GM21515 (cell line): ENCODE results near the gene ASTN2.

Experiments used
- ATAC-seq: cut with Tn5 transposase; IDR thresholded peaks from one replicate; pipeline ENCODE4 v1.9.1; 2021; ENCODE audit not compliant: unreplicated experiment

The ASTN2 gene

DNA sequence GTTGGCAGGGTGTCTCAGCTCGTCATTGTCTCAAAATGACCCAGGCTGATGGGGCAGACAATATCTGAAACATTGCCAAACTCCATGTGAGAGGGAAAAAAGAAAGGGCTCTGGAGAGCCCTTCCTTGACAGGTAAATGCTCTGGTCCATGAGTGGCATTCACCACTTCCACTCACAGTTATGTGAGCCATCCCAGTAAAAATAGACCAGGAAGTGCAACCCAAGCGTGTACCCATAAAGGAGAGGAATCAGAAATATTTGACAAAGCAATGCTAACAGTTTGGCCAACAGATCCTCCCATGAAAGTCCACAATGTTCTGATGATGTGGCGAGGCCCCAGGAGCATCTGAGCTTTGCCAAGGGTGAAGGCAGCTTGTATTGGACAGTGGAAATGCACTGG, 49.4 kb downstream of the ASTN2 start:
- no peak for ATAC-seq

DNA sequence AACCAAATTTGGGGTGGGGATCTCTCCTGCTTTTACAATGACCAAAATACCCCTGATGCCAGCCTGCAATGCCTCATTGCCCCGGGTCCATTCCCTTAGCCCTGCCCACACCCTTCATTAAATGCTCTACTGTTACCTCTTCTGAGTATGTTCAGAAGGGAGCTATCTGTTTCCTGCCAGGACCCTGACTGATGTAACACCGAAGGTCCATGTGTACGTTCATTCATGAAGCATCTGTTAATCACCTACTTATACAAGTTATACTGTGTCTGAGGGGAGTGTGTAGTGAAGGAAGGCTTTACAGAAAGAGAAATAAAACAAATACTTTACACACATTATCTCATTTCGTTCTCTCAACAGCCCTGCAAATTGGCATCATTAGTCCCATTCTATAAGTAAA, 51.9 kb downstream of the ASTN2 start:
- no peak for ATAC-seq

DNA sequence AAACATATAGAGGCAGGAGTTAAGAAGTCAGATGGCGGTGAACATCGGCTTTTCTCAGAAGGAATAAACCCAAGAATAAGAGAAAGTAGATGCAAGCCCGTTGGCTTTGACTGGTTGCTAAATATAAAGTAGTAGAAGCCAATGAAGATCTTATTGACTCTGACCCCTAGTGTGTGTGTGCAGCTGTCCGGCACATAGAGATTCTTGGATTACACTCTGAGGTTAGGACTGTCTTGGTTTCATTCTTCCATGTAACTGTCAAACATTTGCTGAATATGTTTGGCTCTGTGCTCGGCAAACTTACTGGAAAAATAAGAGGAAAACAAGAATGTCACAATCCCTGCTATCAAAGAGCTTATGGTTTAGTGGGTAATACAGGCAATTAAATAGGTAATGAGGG, 54.9 kb downstream of the ASTN2 start:
- ATAC-seq = no peak

DNA sequence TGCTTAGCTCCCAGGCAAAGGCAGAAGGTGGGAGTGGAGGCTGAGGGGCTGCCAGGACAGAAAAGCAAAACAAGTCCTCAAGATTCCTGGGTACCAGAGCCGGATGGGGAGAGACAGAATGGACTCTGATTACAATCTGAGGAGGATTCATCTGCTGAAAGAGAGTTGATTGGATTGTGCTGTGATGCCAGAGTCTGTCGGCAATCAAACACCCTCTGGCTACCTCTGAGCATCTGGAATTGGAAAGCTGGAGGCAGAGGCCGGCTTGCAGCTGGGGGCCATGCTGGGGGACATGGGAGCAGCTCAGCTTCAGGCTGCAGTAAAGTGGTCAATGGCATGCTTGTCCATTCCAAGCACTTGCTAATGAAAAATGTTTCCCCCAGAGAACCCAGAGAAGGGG, 59.3 kb downstream of the ASTN2 start:
- no peak for ATAC-seq

DNA sequence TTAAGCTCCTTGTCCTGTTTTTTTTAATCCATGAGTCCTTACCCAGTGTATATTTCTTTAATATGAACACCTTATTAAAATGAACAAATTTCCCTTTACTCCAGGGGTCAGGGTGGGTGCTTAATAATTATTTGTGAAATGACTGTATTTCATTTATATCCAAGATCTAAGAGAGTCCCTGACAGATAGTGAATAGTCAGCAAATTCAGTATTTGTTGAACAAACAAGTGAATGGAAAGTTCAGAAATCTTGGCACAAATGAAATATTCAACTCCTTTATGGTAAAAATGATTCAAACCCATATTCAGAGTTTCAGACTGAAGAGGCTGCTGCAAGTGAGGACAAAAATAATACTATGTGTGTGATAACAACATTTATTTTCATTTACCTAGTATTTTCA, 59.9 kb downstream of the ASTN2 start:
- no peak for ATAC-seq

DNA sequence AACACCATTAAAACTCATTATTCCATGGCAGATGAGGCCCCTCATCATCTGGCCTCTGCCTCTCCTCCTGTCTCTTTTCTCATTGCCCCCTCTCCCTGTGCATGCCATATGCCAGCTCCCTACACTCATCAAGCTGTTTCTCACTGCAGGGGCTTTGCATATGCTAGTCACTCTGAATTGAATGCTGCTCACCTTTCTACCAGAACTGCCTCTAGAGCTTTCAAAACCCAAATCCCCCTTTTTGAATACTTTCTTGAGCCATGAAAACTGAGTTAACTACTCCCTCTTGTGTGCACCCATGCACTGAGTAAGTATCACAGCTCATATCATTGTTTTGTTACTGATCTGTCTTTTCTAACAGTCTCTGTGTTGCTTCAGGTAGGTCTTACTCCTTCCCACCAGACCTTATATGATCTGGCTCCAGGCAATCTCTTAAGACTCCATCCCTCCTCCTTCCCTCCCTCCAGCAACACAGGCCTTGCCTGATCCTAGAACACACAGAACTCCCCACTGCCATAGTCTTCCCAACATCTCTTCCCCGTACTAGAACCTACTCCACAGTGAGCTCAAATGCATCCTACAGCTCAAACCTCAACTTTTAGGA, 60.5 kb downstream of the ASTN2 start:
- ATAC-seq = no peak

DNA sequence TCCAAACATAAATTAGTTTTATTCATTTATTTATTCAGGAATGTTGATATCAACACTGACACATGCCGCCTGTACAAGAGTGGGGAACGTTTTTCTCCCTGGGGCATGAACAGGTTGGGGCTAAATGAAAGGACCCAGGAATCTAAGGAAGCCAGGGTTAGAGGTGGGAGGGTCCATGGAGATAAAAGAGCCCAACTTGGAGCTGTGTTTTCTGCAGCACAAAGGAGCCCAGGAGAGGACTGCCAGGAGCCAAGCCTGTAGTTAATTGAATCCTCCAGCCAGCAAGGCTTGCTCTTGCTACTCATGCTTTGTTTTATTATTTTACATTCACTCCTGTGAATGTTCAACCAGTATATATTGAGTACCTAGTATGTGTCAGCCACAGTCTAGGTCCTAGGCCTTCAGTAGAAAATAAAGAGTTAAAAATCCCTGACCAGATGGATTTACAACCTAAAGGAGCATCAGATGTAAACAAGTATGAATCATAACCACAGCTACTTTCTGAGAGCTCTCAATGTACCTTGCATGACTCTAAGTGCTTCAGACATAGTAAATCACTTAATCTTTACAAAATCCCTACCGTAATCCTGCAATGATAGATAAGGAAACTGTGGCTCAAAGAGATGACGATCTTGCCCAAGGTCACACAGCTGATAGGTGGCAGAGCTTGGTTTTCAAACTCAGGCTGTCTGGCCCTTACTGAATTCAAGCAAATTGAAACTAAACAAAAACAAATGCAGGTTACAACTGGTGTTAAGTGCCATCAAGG, 69.8 kb downstream of the ASTN2 start:
- ATAC-seq = no peak

DNA sequence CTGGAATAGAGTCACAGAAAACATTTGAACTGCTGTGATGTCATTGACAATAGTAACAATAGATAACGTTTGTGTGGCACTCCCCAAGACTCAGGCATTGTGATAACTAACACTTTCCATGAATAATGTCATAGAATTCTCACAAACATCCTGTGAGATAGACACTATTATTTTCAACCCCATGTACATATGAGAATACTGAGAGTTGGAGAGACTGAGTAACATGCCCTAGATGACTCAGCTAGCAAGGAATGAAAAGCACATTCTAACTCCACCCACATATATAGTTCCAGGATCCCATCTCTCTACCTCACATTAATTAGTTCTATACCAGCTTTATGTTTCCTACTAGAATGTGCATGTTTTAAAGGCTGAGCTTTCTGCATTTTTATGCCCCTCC, 71.4 kb downstream of the ASTN2 start:
- ATAC-seq = no peak

DNA sequence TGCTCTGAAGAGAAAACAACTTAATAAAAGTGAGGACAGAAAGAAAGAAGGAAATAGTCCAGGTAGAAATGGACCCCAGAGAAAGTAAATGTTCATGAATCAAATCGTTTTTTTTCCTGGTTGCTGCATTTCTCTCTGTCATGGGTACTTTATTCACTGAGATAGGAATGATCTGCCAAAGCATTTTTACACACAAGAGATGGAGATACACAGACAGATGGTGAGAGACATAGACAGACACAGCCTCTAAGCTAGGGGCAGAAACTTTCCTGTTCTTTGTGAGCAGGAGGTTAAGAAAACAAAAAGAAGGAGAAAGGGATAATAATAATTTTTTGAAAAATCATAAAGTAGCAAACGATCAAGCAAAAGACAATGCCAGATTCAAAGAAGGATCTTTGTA, 73.7 kb downstream of the ASTN2 start:
- no peak for ATAC-seq

DNA sequence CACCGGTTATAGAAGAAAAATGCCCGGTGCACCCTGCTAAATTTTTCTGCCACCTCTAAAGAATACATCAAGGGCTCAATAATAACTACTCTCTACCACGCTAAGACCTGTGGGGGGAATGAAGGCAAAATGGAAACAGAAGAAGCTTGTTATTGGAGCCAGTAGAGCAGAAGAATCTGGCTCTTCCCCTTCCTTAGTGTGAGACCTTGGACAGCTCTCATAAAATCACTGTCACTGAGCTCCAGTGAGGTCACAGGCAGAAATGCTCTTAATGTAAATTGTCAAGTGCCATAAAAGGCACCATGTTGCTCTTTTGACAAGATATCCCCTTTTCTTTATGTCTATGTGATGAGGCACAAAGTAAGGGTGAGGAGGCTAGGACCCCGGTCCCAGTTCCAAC, 74.4 kb downstream of the ASTN2 start:
- ATAC-seq = no peak

DNA sequence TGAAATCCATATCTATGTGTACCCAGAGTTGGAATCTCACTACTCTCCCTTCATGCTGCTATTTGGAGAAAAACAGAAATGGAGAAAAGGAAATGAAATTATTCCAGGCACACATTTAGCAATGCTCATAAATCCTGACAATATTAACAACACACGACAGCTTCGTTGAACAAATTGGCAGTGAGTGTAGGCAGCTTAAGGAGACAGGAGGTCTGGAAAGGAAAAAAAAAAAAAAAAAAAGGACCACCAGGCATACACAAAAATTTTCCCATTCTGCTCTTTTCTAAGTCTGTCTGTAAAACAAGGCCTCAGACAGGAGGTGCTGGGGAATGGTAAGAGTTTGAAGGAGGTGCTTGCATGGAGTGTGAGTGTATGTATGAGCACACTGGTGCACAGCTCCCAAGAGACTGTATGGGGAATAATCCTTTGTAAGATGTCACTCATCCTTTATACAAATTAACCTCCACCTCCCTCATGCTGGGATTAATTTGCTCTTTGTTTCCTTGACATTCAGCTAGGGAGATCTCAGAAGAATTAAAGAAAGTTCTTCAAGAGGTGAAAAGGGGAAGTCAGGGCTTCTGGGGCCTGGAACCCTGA, 78.9 kb downstream of the ASTN2 start:
- no peak for ATAC-seq

DNA sequence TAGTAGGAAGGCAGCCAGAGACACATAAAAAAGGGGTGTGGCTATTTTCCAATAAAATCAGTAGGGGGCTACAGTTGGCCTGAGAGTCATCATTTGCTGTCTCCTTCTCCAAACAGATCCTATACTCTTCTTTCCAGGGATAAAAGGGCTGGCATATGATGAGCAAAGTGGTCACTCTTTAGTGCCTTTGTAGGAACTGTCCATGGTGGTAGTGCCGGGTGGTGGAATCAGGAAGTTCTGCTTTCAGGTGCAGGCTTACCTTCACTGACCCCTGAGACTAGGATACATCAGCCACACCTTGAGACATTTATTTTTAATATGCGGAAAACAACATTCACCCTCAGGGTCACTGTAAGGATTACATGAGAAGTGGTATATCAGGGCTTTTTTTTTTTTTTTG, 80.8 kb downstream of the ASTN2 start:
- no peak for ATAC-seq

DNA sequence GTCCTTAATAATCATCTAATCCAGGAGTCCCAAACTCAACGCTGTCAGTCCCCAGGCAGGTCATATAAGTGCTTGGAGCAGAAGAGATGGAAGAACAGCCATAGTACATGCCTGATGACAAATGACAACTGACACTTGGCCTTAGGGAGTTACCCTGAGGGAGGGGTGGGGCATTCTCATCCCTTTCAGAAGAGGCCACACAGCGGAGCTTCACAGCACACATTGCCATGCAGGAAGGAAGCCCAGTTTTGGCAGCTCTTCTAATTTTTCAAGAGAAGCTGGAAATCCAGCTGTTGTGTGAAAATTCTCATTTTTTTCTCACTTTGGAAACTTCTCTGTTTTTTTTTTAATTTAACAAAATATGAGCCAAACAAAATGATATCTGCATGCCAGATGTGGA, 89.0 kb downstream of the ASTN2 start:
- ATAC-seq = no peak

DNA sequence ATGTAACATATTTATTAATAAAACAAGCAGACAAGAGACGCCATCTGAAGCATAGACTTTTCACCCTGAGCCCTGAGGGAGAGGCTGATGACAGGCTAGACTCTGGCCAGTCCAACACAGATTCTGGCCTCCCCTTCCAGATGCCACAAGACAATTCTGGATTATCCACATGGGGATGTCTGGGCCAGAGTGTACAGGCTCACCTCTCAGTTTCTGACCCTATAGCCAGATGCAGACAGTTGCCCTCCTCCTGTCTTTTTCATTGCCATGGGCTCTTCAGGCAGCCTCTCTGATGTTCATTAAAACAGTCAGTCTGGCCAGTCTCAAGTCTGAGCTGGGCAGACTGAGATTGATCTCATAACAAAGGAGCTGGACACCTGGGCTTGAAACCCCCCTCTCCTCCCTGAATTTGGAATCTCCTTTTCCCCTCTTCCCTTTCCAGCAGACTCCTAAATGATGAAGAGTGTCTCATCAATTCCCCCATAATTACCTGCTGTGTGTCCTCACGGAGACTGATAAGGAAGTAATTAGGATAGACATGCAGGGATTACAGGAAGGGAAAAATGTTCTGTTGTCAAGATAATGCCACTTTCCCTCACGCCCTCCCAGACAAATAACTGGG, 89.6 kb downstream of the ASTN2 start:
- ATAC-seq = no peak

DNA sequence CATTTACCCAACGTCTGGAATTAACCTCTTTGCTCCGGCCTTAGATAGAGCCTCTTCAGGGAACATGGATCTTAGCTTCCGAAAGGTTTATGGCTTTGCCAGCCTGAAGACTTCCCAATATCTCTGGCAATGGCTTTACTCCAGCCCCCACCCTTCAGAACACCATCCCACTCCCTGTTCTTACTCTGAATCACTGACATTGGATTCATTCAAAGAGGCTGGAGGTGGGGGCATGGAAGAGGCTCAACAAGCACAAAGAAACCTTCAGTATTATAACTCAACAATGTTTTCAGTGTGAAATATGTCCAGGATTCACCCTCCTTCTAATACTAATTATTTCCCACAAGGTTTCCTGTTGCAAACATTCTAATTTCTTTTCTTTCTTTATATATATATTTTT, 91.5 kb downstream of the ASTN2 start:
- ATAC-seq = no peak

DNA sequence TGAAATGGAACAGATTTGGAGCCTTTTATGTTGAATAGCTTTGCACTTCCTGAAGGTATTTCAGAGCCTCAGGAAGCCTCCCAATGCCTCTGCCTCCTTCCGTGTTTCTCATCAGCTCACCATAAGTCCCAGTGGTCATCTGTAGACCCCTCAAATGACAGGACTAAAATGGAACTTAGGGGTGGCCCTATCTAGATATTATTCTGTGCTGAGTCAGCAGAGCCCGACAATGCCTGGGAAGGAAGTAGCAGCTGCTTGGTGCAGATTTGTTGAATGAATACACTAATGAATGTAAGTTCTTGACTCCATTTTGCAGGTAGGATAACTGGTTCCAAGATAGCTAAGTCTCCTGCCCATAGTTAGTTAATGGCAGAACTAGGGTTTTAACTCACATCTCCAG, 97.7 kb downstream of the ASTN2 start:
- no peak for ATAC-seq

DNA sequence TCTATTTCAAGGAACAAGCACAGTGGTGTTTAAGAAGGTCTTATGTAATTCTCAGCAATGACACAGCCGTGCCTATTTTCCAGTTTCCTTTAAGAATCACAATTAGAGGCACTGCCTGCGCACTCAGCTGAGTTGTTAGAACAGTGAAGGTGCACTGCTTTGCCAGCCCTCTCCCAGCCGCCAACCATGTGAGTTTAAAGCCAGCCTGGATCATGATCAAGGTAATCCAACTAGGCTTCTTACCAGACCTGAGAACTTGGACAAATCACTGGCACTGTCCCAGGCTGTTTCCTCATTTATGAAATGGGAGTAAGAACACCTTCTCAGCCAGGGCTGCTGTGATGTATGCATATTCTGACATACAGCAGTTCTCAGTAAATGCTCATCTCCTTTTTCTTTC, 99.6 kb downstream of the ASTN2 start:
- no peak for ATAC-seq

DNA sequence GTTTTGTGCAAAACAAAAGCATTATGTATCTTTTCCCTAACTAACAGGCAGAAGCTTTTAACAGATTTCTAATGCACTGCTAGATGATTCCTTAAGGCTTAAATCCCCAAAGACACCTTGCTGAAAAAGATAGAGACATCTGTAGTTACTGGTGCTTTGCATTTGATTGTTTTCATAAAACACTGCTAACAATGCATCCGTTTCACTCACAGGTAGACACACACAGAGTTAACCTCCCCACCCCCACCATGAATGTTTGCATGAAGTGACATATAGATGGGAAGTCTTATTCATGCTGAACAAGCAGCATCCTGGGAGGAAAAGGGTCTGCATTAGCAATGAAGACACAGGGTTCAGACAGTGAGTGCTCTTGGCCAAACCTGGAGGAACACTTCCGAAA, 100.9 kb downstream of the ASTN2 start:
- no peak for ATAC-seq

DNA sequence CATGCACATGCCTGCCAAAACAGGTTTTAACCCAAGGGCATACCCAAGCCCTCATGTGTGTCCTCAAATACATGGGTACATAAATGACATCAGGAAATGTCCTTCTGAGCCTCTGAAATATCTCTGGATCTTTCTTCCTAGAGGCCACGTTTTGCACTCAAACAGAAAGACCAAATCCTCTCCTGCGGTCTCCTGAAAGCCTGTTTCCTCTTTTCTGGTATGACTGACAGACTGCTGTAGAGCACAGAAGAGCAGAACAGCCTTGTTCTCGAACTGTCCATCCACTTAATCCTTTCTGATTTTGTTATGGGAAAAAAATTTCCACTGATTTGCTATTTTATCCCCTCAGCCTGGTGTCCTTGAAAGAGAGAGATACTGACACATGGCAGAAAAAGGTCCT, 107.2 kb downstream of the ASTN2 start:
- no peak for ATAC-seq

DNA sequence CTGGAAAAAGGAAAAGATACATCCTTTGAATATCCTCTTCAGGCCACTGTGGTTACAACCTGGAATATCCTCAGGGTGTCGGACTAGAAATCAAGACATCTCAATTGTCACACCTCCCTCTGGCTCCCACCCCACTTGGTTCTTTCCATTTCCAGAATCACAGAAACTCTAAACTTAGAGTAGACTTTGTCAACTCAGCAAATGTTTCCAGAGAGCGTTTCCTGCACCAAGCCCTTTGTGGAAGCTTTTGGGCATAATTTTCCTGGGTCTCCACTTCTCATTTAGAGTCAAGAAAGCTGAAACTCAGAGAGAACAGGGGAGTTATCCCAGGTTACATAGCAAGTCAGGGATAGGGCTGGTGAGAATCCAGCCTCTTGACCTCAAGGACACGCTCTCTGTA, 108.8 kb downstream of the ASTN2 start:
- ATAC-seq = no peak

DNA sequence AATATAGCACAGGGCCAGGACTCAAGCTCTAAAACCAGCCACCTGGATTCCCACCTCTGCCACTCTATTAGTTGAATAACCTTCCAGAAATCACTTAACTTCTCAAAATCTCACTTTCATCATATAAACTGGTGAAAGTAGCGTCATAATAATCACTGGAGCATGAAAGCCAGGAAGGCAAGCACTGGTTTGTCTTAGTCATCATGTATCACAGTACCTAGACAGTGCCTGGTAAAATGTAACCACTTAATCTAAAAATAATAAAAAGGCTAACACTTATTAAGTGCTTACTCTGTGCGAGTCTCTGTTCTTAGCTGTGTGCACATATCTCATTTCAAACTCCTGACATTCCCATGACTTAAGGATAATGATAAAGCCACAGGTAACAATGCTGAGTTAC, 109.4 kb downstream of the ASTN2 start:
- ATAC-seq = no peak

DNA sequence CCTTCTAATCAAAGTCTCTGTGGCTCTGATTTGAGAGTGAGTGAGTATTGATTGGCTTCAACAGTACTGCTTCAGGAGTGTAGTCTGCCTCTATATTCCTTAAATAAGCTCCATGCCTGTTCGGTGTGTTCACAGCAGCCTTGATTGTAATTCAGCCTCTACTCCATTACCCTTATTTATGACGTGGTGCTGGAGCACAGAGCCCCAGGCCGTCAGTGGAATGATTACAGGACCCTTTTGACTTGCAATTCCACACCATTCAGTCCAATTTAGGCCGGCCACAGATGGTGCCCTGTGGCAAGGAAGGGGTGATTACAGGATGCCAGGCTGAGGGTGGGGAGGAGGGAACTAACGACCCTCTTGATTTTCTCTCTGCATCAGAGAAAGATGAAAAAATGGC, 110.3 kb downstream of the ASTN2 start:
- ATAC-seq = no peak
